Astrocyte (in vitro differentiated cells and primary cell): ENCODE measurements around the gene MACROH2A1.

ENCODE experiments used
- EZH2 ChIP-seq: IDR thresholded peaks from 2 replicates; pipeline ENCODE4 v1.6.1; 2012; ENCODE audit warnings: mild to moderate bottlenecking, low read length, inconsistent platforms; ENCODE audit not compliant: insufficient read depth
- TF ChIP-seq, protein P1 (sequence below): IDR thresholded peaks from 2 replicates; pipeline ENCODE4 v1.5.1; 2011; ENCODE audit warnings: low read depth, mild to moderate bottlenecking, inconsistent platforms, low read length, moderate library complexity; ENCODE audit not compliant: insufficient read depth

DNA sequence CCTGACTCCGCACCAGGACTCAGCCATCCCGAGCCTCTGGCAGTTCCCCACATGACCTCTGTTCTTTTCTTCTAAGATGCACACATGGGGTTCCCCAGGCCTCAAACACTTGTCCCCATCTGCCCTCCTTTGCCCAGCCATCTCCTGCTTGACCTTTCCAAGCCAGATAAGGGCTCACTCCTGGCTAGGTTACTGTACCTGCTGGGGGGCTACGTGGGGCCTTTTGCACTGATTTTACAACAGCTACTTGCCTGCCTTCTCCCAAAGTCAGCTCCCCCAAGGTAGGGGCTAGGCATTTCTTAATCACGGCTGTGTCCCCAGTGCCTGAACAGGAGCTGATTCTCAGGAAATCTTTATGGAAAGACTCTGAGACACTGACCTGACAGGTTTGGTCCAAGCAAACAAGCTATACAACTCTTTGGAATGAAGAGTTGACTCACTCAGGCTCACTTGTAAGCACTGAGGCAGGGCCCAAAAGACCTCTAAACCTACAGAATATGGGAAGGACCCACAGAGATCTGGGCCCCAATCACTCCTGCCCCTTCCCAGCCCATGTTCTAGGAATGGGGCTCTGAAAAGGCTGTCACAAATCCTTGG lies 2.5 kb downstream of the MACROH2A1 start:
- TF ChIP-seq, protein P1, sequence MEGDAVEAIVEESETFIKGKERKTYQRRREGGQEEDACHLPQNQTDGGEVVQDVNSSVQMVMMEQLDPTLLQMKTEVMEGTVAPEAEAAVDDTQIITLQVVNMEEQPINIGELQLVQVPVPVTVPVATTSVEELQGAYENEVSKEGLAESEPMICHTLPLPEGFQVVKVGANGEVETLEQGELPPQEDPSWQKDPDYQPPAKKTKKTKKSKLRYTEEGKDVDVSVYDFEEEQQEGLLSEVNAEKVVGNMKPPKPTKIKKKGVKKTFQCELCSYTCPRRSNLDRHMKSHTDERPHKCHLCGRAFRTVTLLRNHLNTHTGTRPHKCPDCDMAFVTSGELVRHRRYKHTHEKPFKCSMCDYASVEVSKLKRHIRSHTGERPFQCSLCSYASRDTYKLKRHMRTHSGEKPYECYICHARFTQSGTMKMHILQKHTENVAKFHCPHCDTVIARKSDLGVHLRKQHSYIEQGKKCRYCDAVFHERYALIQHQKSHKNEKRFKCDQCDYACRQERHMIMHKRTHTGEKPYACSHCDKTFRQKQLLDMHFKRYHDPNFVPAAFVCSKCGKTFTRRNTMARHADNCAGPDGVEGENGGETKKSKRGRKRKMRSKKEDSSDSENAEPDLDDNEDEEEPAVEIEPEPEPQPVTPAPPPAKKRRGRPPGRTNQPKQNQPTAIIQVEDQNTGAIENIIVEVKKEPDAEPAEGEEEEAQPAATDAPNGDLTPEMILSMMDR: no peak
- no peak for TF ChIP-seq EZH2
